ENCODE data around the gene SPATA32. TPM values are rescaled to one million over a fixed set of nuclear protein-coding genes. Genes with fewer than 3 reads are reported as not detected.
A peak's percentile ranks its signal among the peaks of the same experiment; 100 is the strongest.

The SPATA32 gene
- not detected for total RNA-seq

DNA sequence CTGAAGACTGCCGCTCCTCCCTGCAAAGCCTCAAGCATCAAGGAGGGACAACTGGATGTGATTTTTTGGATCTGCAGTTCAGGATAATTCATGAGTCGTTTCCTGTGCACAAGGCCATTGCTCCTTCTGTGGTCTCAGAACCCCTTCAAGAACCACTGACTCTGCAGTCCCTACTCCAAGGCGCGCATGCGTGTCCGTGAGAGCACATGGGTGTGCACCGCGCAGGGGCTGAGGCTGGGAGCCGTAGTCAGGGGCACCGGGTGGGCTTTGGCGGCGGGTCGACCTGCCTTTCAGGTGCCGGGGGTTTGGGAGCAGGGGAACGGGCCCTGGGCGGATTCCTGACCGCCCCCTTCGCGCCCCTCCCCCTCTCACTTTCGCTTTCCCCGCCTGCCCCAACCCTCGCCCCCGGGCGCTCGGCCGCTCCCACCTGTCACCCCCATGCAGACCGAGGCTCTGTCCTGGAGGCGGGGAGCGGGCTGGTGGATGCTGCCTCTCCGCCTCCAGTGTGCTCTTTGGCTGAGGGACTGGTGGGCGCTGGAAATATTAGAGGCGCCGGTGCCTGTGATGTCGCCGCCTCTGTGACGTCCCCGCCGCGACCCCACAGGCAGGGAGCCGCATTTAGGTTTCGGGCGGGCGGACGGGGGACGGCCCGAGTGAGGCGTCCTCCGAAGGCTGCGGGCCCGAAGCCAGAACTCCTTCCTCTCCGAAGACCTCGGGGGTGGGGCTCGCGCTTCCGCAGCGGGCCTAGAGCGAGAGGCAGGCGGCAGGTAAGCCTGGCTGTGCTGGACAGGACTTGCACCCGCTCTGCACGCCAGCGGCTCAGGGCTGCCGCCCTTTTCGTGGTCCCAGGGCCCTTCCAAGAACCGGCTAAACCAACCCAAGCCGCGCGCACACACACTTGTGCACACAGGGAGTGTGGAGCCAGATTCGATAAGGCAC is at the start of gene SPATA32:
Gene SPATA32, minus strand, starts transcription at position 518 of the 939 bp plus-strand sequence. Its CDS starts 78 bp downstream, at position 440.
- Histone ChIP-seq H3K4me1 (peaks cover 28% of the 10 kb centered on the region), H3K27ac (peak within 1 kb of the TSS; percentile 66), H3K36me3 (peaks cover 0 to 20% of the 10 kb centered on the region in 2 donors), H3K27me3 (no peaks in the 10 kb centered on the region), H3K9me3 (no peaks in the 10 kb centered on the region), H3K4me3 (peak within 1 kb of the TSS; percentile 68)
- DNase-seq (ENCODE audit: extremely low spot score in 2 of 2) = no peak
- TF ChIP-seq POLR2AphosphoS5 (IDR thresholded peaks at IDR 0.05; ENCODE audit: insufficient read depth in 1 of 2, low read depth in 1 of 2) = peak in 1 of 2 donors; percentile 57
- TF ChIP-seq POLR2A (IDR thresholded peaks at IDR 0.05) = no peak
- no peak for TF ChIP-seq CTCF (IDR thresholded peaks at IDR 0.05)
- intact Hi-C loops (cut with DNase I) = no loop called here

DNA sequence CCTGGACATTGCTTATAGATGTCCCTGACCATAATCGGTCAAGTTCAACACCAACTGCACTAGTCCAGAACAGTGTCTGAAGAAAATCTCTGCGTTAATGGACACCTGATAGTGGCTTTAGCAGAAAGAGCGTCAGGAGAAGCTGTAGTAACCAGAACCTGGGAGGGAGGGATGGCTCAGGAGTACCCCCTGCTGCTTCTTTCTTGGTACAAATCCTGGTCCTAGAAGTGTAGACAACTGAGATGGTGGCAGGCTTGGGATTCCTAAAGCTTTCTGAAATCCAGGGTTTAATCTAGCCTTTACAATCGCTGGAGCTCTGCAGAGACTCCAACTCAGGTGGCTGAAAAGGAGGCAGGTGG is 49.5 kb upstream of the SPATA32 start:
- no peak overlapping the region for H3K4me3 ChIP-seq
- H3K4me1 ChIP-seq = peaks cover 92% of the 10 kb centered on the region
- no peaks in the 10 kb centered on the region for H3K36me3 ChIP-seq
- H3K27me3 ChIP-seq = no peaks in the 10 kb centered on the region
- intact Hi-C loops (cut with DNase I) = loop anchor here (10.0 kb wide), 1 partner anchor 167 kb away; the partner anchor contains the start of gene HEXIM1
- no peak for DNase-seq (ENCODE audit: extremely low spot score in 2 of 2)
- no peaks in the 10 kb centered on the region for H3K9me3 ChIP-seq
- TF ChIP-seq POLR2AphosphoS5 (IDR thresholded peaks at IDR 0.05; ENCODE audit: insufficient read depth in 1 of 2, low read depth in 1 of 2) = no peak
- TF ChIP-seq CTCF (IDR thresholded peaks at IDR 0.05) = no peak
- TF ChIP-seq POLR2A (IDR thresholded peaks at IDR 0.05) = no peak
- H3K27ac ChIP-seq = peak overlapping the region; percentile 95

DNA sequence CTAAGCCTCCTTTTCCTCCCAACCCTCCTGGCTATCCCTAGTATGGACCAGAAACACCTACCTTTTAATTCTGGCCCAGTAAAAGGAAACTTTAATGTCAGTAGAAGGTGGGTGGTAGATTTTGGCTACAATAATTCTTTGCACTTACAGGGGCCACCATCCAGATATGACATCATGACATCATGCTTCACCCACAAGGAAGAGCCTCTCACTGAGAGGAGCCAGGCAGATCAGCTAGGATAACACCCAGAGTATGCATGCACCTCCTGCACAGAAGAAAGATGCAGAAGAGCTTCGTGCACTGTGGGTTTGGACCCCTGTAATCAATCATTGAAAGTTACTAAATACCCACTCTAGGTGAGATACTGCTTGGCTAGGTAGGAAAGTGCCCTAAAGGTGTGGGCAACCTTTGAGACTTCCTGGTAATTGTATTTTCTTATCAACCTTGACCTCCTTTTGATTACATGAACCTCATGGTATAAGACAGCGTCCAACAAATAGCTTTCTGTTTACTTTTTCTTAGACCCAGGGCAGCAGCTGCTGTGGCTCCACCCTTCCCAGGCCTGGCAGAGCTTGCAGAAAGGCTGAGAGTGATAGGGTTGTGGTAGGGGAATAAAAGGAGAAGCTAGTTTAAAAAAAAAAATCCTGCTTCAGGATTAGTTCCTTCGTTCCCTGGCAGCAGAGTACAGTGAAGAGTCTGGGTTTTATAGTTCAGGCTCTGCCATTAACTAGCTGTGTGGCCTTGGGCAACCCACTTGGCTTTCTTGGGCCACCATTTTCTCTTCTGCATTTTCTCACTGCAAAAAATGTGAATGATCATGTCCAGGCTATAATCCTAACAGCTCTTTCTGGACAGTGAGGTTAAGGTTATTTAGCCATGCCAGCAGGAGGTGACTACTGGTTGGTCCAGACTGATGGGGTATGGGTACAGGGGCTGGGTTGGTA is 48.8 kb upstream of the SPATA32 start:
- H3K27me3 ChIP-seq = no peaks in the 10 kb centered on the region
- DNase-seq (ENCODE audit: extremely low spot score in 2 of 2) = no peak
- H3K4me3 ChIP-seq = no peak overlapping the region
- intact Hi-C loops (cut with DNase I) = loop anchor here (10.0 kb wide), 1 partner anchor 166 kb away; the partner anchor contains the start of gene HEXIM1
- H3K36me3 ChIP-seq = no peaks in the 10 kb centered on the region
- TF ChIP-seq POLR2A (IDR thresholded peaks at IDR 0.05) (no peak), CTCF (IDR thresholded peaks at IDR 0.05) (no peak)
- peaks cover 99% of the 10 kb centered on the region for H3K4me1 ChIP-seq
- H3K27ac ChIP-seq = peak overlapping the region; percentile 95
- H3K9me3 ChIP-seq = no peaks in the 10 kb centered on the region

- DNase-seq (ENCODE audit: extremely low spot score in 2 of 2) = no peak
- no peaks in the 10 kb centered on the region for H3K9me3 ChIP-seq
- H3K4me1 ChIP-seq = peaks cover 95% of the 10 kb centered on the region
- intact Hi-C loops (cut with DNase I) = no loop called here
- H3K27ac ChIP-seq = peak overlapping the region; percentile 92
- no peak overlapping the region for H3K4me3 ChIP-seq
- TF ChIP-seq POLR2AphosphoS5 (IDR thresholded peaks at IDR 0.05; ENCODE audit: insufficient read depth in 1 of 2, low read depth in 1 of 2) (no peak), POLR2A (IDR thresholded peaks at IDR 0.05) (no peak), CTCF (IDR thresholded peaks at IDR 0.05) (no peak)
- H3K36me3 ChIP-seq = no peaks in the 10 kb centered on the region
- H3K27me3 ChIP-seq = no peaks in the 10 kb centered on the region
Observed at GRCh38 chr17:45309400-45309799, 47.5 kb upstream of the SPATA32 start.
